Mammary epithelial cell (primary cell): Measurements from ENCODE around the gene TSPAN9.

Source experiments
- EZH2 ChIP-seq: IDR thresholded peaks from 2 replicates; pipeline ENCODE4 v1.6.1; 2012; ENCODE audit warnings: low read length, inconsistent platforms, borderline replicate concordance
- TF ChIP-seq, protein P1 (sequence below), 2 donors: IDR thresholded peaks in 1 of 2; conservative IDR thresholded peaks in 1 of 2; 2 replicates each; pipeline ENCODE4 v1.5.1; 2011 to 2012; ENCODE audit warnings: inconsistent platforms in 2 of 2, low read length in 2 of 2, mild to moderate bottlenecking in 2 of 2, control low read depth in 1 of 2, low read depth in 1 of 2; ENCODE audit not compliant: insufficient read depth in 1 of 2; ENCODE audit errors: extremely low read depth in 1 of 2

DNA sequence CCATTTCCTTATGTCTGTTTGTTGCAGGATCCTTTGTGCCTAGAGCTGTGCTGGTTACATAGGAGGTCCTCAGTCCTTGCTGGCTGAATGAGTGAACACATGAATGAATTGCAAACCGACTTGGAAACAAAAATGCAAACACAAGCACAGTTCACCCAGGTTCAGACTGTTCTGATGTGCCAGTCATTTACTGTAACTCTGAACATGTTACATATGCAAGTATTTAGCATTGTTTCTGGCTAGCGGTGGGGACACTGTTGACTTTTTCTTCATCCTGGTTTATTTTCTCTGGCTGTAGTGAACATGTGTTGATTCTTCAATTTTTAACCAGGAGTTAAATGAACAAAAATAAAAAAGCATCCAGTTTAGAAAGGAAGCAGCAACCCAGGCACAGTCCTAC is 33.4 kb downstream of the TSPAN9 start:
- TF ChIP-seq, protein P1, sequence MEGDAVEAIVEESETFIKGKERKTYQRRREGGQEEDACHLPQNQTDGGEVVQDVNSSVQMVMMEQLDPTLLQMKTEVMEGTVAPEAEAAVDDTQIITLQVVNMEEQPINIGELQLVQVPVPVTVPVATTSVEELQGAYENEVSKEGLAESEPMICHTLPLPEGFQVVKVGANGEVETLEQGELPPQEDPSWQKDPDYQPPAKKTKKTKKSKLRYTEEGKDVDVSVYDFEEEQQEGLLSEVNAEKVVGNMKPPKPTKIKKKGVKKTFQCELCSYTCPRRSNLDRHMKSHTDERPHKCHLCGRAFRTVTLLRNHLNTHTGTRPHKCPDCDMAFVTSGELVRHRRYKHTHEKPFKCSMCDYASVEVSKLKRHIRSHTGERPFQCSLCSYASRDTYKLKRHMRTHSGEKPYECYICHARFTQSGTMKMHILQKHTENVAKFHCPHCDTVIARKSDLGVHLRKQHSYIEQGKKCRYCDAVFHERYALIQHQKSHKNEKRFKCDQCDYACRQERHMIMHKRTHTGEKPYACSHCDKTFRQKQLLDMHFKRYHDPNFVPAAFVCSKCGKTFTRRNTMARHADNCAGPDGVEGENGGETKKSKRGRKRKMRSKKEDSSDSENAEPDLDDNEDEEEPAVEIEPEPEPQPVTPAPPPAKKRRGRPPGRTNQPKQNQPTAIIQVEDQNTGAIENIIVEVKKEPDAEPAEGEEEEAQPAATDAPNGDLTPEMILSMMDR (conservative IDR thresholded peaks at IDR 0.05 in 1 of 2, IDR thresholded peaks at IDR 0.05 in 1 of 2; ENCODE audit: extremely low read depth in 1 of 2, insufficient read depth in 1 of 2, low read depth in 1 of 2, low read length in 2 of 2), result no peak
- TF ChIP-seq EZH2, result no peak
